A172 (cell line): ENCODE measurements around the gene SLC4A7. TPM values are rescaled to one million over a fixed set of nuclear protein-coding genes. Genes with fewer than 3 reads are reported as not detected.
A peak's percentile ranks its signal among the peaks of the same experiment; 100 is the strongest.
"Not testable (repeated sequence)": the region's sequence is repeated elsewhere in the genome, so short reads cannot be mapped to it uniquely, and the experiment has no call there.

Experiments
- DNase-seq: peaks from one replicate; pipeline ENCODE4 v3.0.0-alpha.2; 2015; ENCODE audit warnings: low spot score
- total RNA-seq: library from RNA; depleted of rRNA; stranded (reverse); fragments of >200 nt; shearing (Covaris generic); gene quantifications from 2 replicates; pipeline ENCODE4 v1.2.3, GENCODE V29; 2014

SLC4A7 gene
- total RNA-seq, 1 experiment from 2014 or later = 80.6 TPM

DNA sequence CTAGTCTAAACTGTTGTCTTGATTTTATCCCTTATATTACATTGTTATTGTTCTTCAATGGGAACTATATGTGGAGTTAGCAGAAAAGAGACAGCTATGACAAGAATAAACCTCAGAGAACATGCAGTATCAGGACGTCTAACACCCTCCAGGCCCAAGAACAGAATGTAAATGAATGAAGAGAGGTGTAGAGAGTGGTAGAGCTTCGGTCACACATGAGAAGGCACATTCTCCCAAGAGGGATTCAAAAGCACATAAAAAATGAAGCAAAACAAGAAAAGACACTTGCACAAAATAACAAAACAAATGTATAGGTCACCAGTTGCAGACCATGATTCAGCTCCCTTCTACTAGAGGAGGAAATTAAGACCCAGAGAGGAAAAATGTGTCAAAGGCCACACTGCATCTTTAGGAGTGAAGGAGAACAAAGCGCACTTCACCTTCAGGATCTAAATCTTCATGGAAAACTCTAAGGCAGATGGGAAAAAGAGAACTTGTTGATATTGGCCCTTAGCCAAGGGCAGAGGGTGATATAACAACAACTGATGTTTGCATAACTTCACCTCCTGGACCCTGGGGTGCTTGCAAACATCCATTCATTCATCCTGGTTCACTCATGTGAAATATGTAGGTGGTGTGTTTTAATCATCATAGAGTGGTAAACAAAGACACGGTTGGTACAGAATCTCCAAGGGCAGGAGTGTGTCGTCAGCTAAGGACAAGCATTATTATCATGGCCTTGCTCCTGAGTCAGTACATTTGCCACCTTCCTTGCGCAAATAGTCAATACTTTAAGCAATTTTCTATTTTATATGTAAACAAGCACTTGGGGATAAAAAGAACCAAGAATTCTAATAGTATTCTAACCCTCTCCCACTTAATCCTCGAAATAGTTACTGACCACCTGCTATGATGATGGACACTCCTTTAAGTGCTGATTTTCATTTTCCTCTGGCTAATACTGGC, 123.8 kb downstream of the SLC4A7 start:
- peak; percentile 12 for DNase-seq

DNA sequence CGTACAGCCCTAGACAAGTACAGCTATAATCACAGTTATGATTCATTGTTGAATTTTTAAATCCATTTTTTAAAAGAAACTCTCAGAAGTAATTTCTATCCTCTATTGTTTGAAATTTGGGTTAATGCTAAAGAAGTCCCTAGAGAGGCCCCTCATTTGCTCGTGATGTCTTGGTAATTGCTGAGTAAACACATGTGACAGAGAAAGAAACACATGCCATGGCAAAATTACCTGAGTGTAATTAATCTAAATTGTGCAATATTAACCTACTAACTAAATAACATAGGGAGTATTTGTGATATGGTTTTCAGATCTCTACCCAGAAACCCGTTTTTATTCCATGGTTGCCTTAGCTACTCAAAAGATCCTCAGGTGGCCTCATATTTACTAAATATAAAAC, 125.8 kb downstream of the SLC4A7 start:
- DNase-seq = no peak

GRCh38 chr3:27357665-27358258, 126.4 kb downstream of the SLC4A7 start:
- DNase-seq = peak; percentile 46

DNA sequence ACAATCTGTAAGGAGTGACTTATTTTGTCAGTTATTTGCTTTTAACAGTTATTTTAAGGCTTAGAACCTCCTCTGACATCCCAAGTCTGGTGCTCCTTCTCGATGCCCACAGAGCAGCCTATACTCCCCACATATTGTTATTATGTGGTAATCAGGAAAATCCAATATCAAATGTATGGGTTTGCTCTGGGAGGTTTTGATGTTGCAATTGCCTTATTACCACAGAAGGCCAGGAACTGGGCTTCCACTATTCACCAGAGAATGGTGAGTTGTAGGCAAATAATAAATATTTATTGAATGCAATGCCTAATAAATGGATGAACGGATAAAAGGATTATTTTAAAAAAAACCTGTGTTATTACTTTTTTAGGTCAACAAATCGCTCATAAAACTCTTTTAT, 127.2 kb downstream of the SLC4A7 start:
- DNase-seq = no peak

- DNase-seq = no peak
Measured at GRCh38 chr3:27354588-27355203, 129.5 kb downstream of the SLC4A7 start.

DNA sequence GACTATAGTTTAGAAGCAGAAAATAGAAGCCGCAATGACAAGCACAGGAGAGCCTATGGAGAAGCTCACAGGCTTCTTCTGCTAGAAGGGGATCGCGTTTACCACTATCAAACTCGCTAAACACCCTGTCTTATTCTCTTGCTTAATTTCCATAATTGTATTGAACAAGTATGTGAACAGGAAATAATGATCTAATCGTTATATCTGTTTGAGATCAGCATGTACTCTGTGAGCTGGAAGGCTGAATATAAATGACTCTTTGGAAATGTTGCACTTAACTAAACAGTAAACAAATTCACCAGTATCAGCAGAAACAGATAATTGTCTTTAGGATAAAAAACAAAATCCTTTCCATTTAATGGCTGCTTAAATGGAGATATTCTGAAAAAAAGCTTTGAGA, 130.0 kb downstream of the SLC4A7 start:
- no peak for DNase-seq

DNA sequence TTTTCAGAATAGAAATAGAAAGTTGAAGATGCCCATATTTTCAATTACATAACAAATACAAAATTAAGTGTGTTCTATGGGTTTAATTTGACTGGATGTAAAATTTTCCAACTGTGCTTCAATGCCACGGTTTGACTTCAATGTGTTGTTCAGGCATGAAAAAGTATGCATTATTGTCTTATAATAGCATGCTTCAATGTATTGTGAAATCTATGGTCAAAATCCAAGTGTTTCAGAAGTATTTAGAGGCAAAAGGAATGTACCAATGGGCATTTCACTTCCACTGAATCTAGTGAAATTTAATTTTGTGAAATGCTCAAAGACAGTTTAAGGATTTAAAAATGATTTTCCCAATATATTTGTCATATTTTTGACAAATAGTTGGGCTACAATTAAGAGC, 131.0 kb downstream of the SLC4A7 start:
- no peak for DNase-seq

GRCh38 chr3:27352047-27352446, 132.1 kb downstream of the SLC4A7 start:
- DNase-seq = no peak

DNA sequence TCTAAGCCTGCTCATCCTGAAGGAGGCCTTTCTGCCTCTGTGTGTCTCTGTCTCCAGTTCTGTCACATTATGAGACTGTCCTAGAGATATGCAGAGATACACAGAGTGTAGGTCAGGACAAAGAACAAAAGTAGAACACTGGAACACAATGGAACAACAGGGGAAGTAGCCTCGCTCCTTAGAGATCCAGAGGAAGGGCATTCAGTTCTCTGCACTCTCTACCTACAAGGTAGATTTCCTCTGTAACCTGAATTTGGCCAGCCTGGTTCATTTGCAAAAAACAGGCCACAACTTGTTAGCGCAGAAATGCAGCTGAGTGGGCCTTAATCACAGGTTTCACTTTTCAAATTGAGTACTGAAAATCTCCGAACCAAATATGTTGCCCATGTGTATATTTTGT, 134.4 kb downstream of the SLC4A7 start:
- no peak for DNase-seq

DNA sequence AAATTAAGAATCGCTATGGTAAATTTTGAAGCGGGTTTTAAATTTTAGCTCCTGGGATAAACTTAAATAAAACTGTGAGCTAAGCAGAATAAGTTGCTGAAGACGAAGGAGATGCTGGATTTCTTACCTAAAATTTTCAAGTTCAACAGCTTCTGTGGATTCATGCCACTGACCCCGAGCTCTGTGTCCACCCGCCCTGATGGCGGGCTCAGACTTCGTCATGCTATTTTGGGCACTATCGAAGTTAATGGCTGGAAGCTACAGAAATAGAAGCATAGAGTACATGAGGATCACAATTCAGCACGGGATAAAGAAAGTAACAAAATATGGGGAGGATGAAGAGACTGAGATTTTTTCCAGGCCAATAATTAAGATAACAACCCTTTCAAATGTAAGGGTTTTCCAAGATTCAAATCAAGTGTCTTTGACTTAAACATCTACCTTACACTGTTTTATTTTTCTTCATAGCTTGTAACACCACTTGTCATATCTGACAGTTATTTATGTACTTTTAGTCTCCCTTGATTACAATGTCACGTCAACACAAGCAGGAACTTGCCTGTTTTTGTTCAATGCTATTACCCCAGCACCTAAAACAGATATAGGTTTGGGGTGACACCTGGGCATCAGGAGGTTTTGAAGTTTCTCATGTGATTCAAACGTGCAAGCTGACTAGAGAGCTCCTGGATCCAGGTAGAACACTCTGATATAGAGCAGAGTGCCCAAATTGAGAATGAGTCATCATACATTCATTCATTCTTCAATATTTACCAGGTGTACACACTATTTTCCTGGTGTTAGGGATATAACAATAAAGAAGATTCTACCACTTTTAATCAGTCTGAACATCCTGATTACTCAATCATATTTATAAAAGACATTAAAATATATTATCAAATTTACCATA, 138.0 kb downstream of the SLC4A7 start:
- DNase-seq = no peak

DNA sequence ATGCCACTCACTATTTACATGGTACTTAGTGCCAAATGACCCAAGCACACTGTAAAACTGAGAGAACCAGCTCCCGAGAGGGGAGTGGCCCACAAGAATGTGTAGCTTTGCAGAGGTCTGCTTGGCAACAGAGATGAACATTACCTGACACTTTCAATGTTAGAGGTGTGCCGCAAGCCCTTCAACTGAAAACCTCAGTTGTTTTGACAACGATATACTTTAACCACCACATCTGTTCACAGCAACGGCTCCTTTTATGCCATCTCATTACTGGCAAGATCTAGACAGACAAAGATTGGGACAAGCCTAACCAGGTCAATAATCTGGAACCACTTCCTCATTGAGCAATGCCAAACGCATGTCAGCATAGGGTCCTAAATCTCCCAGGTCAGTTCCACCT, 138.7 kb downstream of the SLC4A7 start:
- no peak for DNase-seq

DNA sequence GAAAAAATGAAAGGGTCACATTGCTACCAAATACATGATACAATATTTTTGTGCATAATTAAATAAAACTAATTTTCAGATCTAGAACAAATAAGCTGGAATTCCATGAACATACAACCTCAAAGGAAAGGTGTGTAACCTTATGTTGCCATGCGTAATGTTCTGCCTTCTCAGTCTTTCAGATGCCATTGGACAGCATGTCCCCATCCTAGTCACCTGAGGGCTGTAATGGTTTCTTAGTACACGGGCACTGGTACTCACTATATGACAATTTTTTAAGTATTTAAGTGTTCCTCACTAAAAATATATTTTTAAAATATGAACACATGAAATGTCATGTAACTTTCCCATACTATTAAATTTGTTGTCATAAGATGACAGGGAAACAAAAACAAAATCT, 139.1 kb downstream of the SLC4A7 start:
- no peak for DNase-seq

DNA sequence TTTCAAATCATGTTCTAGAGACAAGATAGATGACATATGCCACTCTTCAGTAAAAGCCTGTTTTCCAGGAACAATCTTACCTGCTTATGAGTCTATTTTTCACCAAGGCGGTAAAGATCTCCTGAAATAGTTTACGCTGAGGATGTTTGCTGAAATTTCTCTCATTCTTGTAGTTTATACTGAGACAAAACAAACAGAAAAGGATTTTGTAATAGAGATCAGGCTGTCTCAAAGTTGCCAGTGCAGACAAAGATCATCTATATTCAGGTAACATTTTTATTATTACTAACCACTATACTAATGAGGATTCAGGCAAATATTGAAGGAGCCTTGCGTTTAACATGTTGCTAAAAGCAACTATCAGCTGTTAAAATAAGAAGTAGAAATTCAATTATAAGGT, 140.0 kb downstream of the SLC4A7 start:
- no peak for DNase-seq

GRCh38 chr3:27342267-27342666, 141.9 kb downstream of the SLC4A7 start:
- DNase-seq = no peak

DNA sequence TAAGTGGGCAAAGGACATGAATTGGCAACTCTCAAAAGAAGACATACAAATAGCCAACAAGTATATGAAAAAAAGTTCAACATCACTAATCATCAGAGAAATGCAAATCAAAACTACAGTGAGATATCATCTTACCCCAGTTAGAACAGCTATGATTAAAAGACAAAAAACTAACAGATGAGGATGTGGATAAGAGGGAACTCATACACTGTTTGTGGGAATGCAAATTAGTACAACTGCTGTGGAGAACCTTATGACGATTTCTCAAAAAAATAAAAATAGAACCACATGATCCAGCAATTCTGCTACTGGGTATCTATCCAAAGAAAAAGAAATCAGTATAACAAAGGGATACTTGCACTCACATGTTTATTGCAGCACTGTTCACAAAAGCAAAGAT, 143.7 kb downstream of the SLC4A7 start:
- DNase-seq = no peak

DNA sequence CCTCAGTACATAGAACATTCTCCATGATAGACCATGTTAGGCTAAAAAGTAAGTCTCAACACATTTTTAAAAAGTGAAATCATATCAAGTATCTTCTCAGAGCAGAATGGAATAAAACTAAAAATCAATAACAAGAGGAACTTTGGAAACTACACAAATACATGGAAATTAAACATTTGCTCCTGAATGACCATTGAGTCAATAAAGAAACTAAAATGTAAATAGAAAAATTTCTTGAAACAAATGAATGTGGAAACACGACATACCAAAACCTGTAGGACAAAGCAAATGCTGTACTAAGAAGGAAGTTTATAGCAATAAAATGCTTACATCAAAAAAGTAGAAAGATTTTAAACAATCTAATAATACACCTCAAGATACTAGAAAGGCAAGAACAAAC, 148.6 kb downstream of the SLC4A7 start:
- DNase-seq = no peak

DNA sequence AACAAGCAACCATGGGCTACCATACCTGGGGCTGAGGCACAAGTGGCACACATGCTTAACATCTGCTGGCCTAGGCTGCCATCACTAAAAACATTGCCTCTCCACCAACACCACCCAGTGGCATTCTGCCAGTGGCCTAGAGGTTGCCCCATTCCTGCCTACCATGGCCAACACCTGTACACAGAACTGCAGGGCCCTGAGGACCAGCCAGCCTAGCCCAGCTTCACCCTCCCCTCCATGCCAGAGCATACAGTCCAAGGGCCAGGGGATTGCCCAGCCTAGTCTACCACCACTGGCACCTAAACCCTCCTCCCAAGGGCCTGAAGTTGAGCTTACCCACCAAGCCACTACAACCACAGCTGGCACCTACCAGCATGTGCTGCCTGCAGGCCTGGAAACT, 150.3 kb downstream of the SLC4A7 start:
- DNase-seq = no peak

DNA sequence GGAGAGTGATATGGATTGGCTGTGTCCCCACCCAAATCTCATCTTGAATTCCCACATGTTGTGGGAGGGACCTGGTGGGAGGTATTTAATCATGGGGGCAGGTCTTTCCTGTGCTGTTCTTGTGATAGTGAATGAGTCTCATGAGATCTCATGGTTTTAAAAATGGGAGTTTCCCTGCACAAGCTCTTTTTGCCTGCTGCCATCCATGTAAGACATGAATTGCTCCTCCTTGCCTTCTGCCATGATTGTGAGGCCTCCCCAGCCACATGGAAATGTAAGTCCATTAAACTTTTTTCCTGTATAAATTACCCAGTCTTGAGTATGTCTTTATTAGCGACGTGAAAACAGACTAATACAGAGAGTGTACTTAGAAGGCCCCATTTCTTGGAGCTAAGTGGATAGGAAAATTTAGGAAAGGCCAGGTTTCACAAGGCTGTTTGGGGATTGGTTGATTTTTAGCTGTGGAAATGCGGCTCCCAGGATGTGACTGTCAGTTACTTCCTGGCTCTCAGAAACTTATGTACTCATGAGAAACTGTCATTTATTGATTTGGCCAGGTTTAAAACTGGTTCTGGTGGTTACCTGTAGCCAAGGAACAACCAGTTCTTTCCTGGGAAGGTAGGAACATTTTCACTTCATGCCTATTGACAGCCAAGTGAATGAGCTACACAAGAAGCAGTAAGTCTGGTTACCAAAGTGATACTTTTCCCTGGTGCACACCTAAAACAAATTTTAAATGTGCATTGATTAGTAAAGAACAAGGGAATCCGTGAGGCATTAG, 155.0 kb downstream of the SLC4A7 start:
- not testable (repeated sequence) for DNase-seq

- peak; percentile 75 for DNase-seq
Measured at GRCh38 chr3:27326629-27327545, 157.3 kb downstream of the SLC4A7 start.

- DNase-seq = peak; percentile 61
Measured at GRCh38 chr3:27326202-27326601, 158.0 kb downstream of the SLC4A7 start.
